ENCODE data around the gene HMGCS1. TPM values are rescaled to one million over a fixed set of nuclear protein-coding genes. Genes with fewer than 3 reads are reported as not detected.

The HMGCS1 gene
- total RNA-seq, 1 donor from 2014 or later = 146 TPM

- H3K9me3 Mint-ChIP-seq (ENCODE audit: unreplicated experiment) = no peaks in the 10 kb centered on the region
- Histone ChIP-seq H4K20me1 (ENCODE audit: insufficient read depth, low read length) (peaks cover 78% of the 10 kb centered on the region), H3K9ac (ENCODE audit: low read length) (no peak overlapping the region), H3K79me2 (ENCODE audit: insufficient read depth, low read length) (peaks cover 69% of the 10 kb centered on the region), H3K27me3 (ENCODE audit: insufficient read depth, low read length) (no peaks in the 10 kb centered on the region), H3K9me3 (ENCODE audit: insufficient read depth, low read depth, low read length) (no peaks in the 10 kb centered on the region), H3K4me1 (ENCODE audit: insufficient read depth, low read length) (no peaks in the 10 kb centered on the region), H3K27ac (ENCODE audit: low read depth, low read length) (no peak overlapping the region), H3K36me3 (ENCODE audit: insufficient read depth, low read length) (peaks cover 24% of the 10 kb centered on the region), H2AFZ (ENCODE audit: low read depth, low read length) (no peak overlapping the region), H3K4me3 (ENCODE audit: insufficient read depth, low read depth, low read length) (no peak overlapping the region), H3K4me2 (ENCODE audit: low read length) (no peak overlapping the region)
- TF ChIP-seq CTCF (IDR thresholded peaks at IDR 0.05; ENCODE audit: insufficient read depth, low read depth, low read length) (no peak), EZH2 (IDR thresholded peaks at IDR 0.05; ENCODE audit: insufficient read depth, low read length) (no peak)
- no peak for DNase-seq (ENCODE audit: low read depth)
- FAIRE-seq = no peak
- peaks cover 4% of the 10 kb centered on the region for H3K36me3 Mint-ChIP-seq (ENCODE audit: low read depth, unreplicated experiment)
- H3K4me1 Mint-ChIP-seq (ENCODE audit: low read depth, unreplicated experiment) = peaks cover 25% of the 10 kb centered on the region
- no peak overlapping the region for H3K27ac Mint-ChIP-seq (ENCODE audit: unreplicated experiment)
- H3K27me3 Mint-ChIP-seq (ENCODE audit: low read depth, unreplicated experiment) = no peaks in the 10 kb centered on the region
- H3K4me3 Mint-ChIP-seq (ENCODE audit: unreplicated experiment) = no peak overlapping the region
Observed at GRCh38 chr5:43302481-43302880, 10.7 kb downstream of the HMGCS1 start.

- H3K79me2 ChIP-seq (ENCODE audit: insufficient read depth, low read length) = peaks cover 66% of the 10 kb centered on the region
- Mint-ChIP-seq H3K4me3 (ENCODE audit: unreplicated experiment) (no peak overlapping the region), H3K4me1 (ENCODE audit: low read depth, unreplicated experiment) (peaks cover 25% of the 10 kb centered on the region), H3K36me3 (ENCODE audit: low read depth, unreplicated experiment) (peaks cover 4% of the 10 kb centered on the region), H3K27ac (ENCODE audit: unreplicated experiment) (no peak overlapping the region), H3K27me3 (ENCODE audit: low read depth, unreplicated experiment) (no peaks in the 10 kb centered on the region), H3K9me3 (ENCODE audit: unreplicated experiment) (no peaks in the 10 kb centered on the region)
- H3K4me3 ChIP-seq (ENCODE audit: insufficient read depth, low read depth, low read length) = no peak overlapping the region
- no peak for DNase-seq (ENCODE audit: low read depth)
- H4K20me1 ChIP-seq (ENCODE audit: insufficient read depth, low read length) = peaks cover 80% of the 10 kb centered on the region
- H3K9ac ChIP-seq (ENCODE audit: low read length) = no peak overlapping the region
- H3K36me3 ChIP-seq (ENCODE audit: insufficient read depth, low read length) = peaks cover 30% of the 10 kb centered on the region
- no peak for TF ChIP-seq EZH2 (IDR thresholded peaks at IDR 0.05; ENCODE audit: insufficient read depth, low read length)
- no peak overlapping the region for H3K27ac ChIP-seq (ENCODE audit: low read depth, low read length)
- no peak overlapping the region for H3K4me2 ChIP-seq (ENCODE audit: low read length)
- H3K27me3 ChIP-seq (ENCODE audit: insufficient read depth, low read length) = no peaks in the 10 kb centered on the region
- no peak for FAIRE-seq
- no peaks in the 10 kb centered on the region for H3K9me3 ChIP-seq (ENCODE audit: insufficient read depth, low read depth, low read length)
- H3K4me1 ChIP-seq (ENCODE audit: insufficient read depth, low read length) = no peaks in the 10 kb centered on the region
- H2AFZ ChIP-seq (ENCODE audit: low read depth, low read length) = no peak overlapping the region
Observed at GRCh38 chr5:43301653-43302091, 11.5 kb downstream of the HMGCS1 start.

GRCh38 chr5:43300112-43300511 is 13.1 kb downstream of the HMGCS1 start:
- Histone ChIP-seq H3K9ac (ENCODE audit: low read length) (no peak overlapping the region), H4K20me1 (ENCODE audit: insufficient read depth, low read length) (peaks cover 82% of the 10 kb centered on the region), H2AFZ (ENCODE audit: low read depth, low read length) (no peak overlapping the region), H3K4me2 (ENCODE audit: low read length) (no peak overlapping the region), H3K9me3 (ENCODE audit: insufficient read depth, low read depth, low read length) (no peaks in the 10 kb centered on the region), H3K36me3 (ENCODE audit: insufficient read depth, low read length) (peaks cover 42% of the 10 kb centered on the region), H3K4me1 (ENCODE audit: insufficient read depth, low read length) (no peaks in the 10 kb centered on the region), H3K4me3 (ENCODE audit: insufficient read depth, low read depth, low read length) (no peak overlapping the region), H3K27me3 (ENCODE audit: insufficient read depth, low read length) (no peaks in the 10 kb centered on the region), H3K27ac (ENCODE audit: low read depth, low read length) (no peak overlapping the region), H3K79me2 (ENCODE audit: insufficient read depth, low read length) (peaks cover 56% of the 10 kb centered on the region)
- DNase-seq (ENCODE audit: low read depth) (no peak), FAIRE-seq (no peak)
- no peak overlapping the region for H3K27ac Mint-ChIP-seq (ENCODE audit: unreplicated experiment)
- no peak for TF ChIP-seq EZH2 (IDR thresholded peaks at IDR 0.05; ENCODE audit: insufficient read depth, low read length)
- no peaks in the 10 kb centered on the region for H3K9me3 Mint-ChIP-seq (ENCODE audit: unreplicated experiment)
- H3K36me3 Mint-ChIP-seq (ENCODE audit: low read depth, unreplicated experiment) = peaks cover 4% of the 10 kb centered on the region
- no peaks in the 10 kb centered on the region for H3K27me3 Mint-ChIP-seq (ENCODE audit: low read depth, unreplicated experiment)
- H3K4me3 Mint-ChIP-seq (ENCODE audit: unreplicated experiment) = no peak overlapping the region
- peaks cover 27% of the 10 kb centered on the region for H3K4me1 Mint-ChIP-seq (ENCODE audit: low read depth, unreplicated experiment)

Measured in astrocyte (in vitro differentiated cells and primary cell).